Inflammatory macrophage treated with lipopolysaccharide for 1 hour (primary cell): ENCODE results near the gene SOCS1.
"Not testable (repeated sequence)": the region's sequence is repeated elsewhere in the genome, so short reads cannot be mapped to it uniquely, and the experiment has no call there.

Experiments used
- DNase-seq, 2 donors: peaks; one replicate each; pipeline ENCODE4 v3.0.0-alpha.2; 2020 to 2022

Gene SOCS1

GRCh38 chr16:11255737-11256660 is at the start of gene SOCS1:
TSS of gene SOCS1 (minus strand) at chr16:11256204. CDS start at chr16:11255478, 726 bp downstream.
- peak; percentile 78 to 94 for DNase-seq

- DNase-seq: no peak
These were observed 47.6 kb upstream of the SOCS1 start for GRCh38 chr16:11303405-11304138.

GRCh38 chr16:11302977-11303376 is 47.0 kb upstream of the SOCS1 start:
- no peak for DNase-seq

- no peak for DNase-seq
These were observed 45.9 kb upstream of the SOCS1 start for GRCh38 chr16:11301645-11302501.

- DNase-seq: no peak
These were observed 44.5 kb upstream of the SOCS1 start for GRCh38 chr16:11300560-11300892.

- DNase-seq: no peak
These were observed 44.0 kb upstream of the SOCS1 start for GRCh38 chr16:11299865-11300559.

- DNase-seq: not testable (repeated sequence)
These were observed 43.0 kb upstream of the SOCS1 start for GRCh38 chr16:11298950-11299547.

GRCh38 chr16:11298143-11298900 is 42.3 kb upstream of the SOCS1 start:
- DNase-seq: no peak

GRCh38 chr16:11297492-11298142 is 41.6 kb upstream of the SOCS1 start:
- DNase-seq: peak; percentile 12 to 24

- DNase-seq: no peak
These were observed 40.9 kb upstream of the SOCS1 start for GRCh38 chr16:11296706-11297491.

- no peak for DNase-seq
These were observed 40.3 kb upstream of the SOCS1 start for GRCh38 chr16:11296351-11296705.

GRCh38 chr16:11295672-11296071 is 39.7 kb upstream of the SOCS1 start:
- DNase-seq: no peak

- DNase-seq: no peak
These were observed 36.2 kb upstream of the SOCS1 start for GRCh38 chr16:11292076-11292748.

GRCh38 chr16:11291091-11291703 is 35.2 kb upstream of the SOCS1 start:
- DNase-seq: no peak

GRCh38 chr16:11290102-11290893 is 34.3 kb upstream of the SOCS1 start:
- no peak for DNase-seq

- DNase-seq: peak; percentile 30 to 68
These were observed 33.7 kb upstream of the SOCS1 start for GRCh38 chr16:11289696-11290095.

- no peak for DNase-seq
These were observed 33.2 kb upstream of the SOCS1 start for GRCh38 chr16:11289202-11289601.

- DNase-seq: no peak
These were observed 29.8 kb upstream of the SOCS1 start for GRCh38 chr16:11285842-11286241.
